SK-MEL-5 (cell line): ENCODE measurements around the gene NR5A2. TPM values are rescaled to one million over a fixed set of nuclear protein-coding genes. Genes with fewer than 3 reads are reported as not detected.

Experiments used
- DNase-seq: peaks from one replicate; pipeline ENCODE4 v3.0.0-alpha.2; 2016; ENCODE audit warnings: low read depth, low spot score
- in situ Hi-C: cut with HindIII; loops from 2 replicates; pipeline ENCODE4 v1.10.0; 2016; ENCODE audit warnings: low sequenced_read_pairs, high pct_unique_total_duplicates, low pct_unique_long_range_greater_than_20kb
- total RNA-seq: library from RNA; depleted of rRNA; stranded (reverse); fragments of >200 nt; shearing (Covaris generic); gene quantifications from 2 replicates; pipeline ENCODE4 v1.2.3, GENCODE V29; 2014

NR5A2 gene
- total RNA-seq, 1 experiment from 2014 or later, result 2.7 TPM

GRCh38 chr1:200046115-200046514, 18.6 kb downstream of the NR5A2 start:
- DNase-seq, result no peak
- in situ Hi-C loops, result no loop called here

GRCh38 chr1:200048244-200048643, 20.7 kb downstream of the NR5A2 start:
- in situ Hi-C loops, result no loop called here
- DNase-seq, result no peak

- no peak for DNase-seq
- in situ Hi-C loops, result no loop called here
These were observed 22.3 kb downstream of the NR5A2 start for GRCh38 chr1:200049810-200050209.

- in situ Hi-C loops, result no loop called here
- no peak for DNase-seq
These were observed 24.1 kb downstream of the NR5A2 start for GRCh38 chr1:200051620-200052019.

GRCh38 chr1:200053091-200053490, 25.6 kb downstream of the NR5A2 start:
- in situ Hi-C loops, result no loop called here
- no peak for DNase-seq

- in situ Hi-C loops, result no loop called here
- DNase-seq, result no peak
These were observed 26.1 kb downstream of the NR5A2 start for GRCh38 chr1:200053646-200054045.

- DNase-seq, result no peak
- in situ Hi-C loops, result no loop called here
These were observed 30.8 kb downstream of the NR5A2 start for GRCh38 chr1:200058341-200058740.

GRCh38 chr1:200062143-200062542, 34.6 kb downstream of the NR5A2 start:
- in situ Hi-C loops, result no loop called here
- no peak for DNase-seq

GRCh38 chr1:200072636-200073285, 45.3 kb downstream of the NR5A2 start:
- in situ Hi-C loops, result no loop called here
- no peak for DNase-seq

GRCh38 chr1:200073286-200073637, 45.8 kb downstream of the NR5A2 start:
- in situ Hi-C loops, result no loop called here

GRCh38 chr1:200075522-200075921, 48.0 kb downstream of the NR5A2 start:
- DNase-seq, result no peak
- in situ Hi-C loops, result no loop called here

More at GRCh38 chr1:200073286-200073637, 45.8 kb downstream of the NR5A2 start:
- DNase-seq, result no peak

GRCh38 chr1:200075938-200076546, 48.5 kb downstream of the NR5A2 start:
- in situ Hi-C loops, result no loop called here
- peak; percentile 75 for DNase-seq

- DNase-seq, result peak; percentile 94
These were observed 51.9 kb downstream of the NR5A2 start for GRCh38 chr1:200079232-200079940.

GRCh38 chr1:200081151-200081968, 53.9 kb downstream of the NR5A2 start:
- in situ Hi-C loops, result no loop called here
- peak; percentile 16 for DNase-seq

More at GRCh38 chr1:200079232-200079940, 51.9 kb downstream of the NR5A2 start:
- in situ Hi-C loops, result no loop called here

- no peak for DNase-seq
- in situ Hi-C loops, result no loop called here
These were observed 54.4 kb downstream of the NR5A2 start for GRCh38 chr1:200081969-200082245.

GRCh38 chr1:200082329-200082728, 54.8 kb downstream of the NR5A2 start:
- in situ Hi-C loops, result no loop called here
- DNase-seq, result no peak

GRCh38 chr1:200090252-200091159, 63.0 kb downstream of the NR5A2 start:
- peak; percentile 56 for DNase-seq
- in situ Hi-C loops, result no loop called here
